ENCODE results near the gene TBL1XR1.
"Not testable (repeated sequence)": the region's sequence is repeated elsewhere in the genome, so short reads cannot be mapped to it uniquely, and the experiment has no call there.

The TBL1XR1 gene

GRCh38 chr3:177026505-177027277 is 170.6 kb downstream of the TBL1XR1 start:
- no peak for DNase-seq (ENCODE audit: insufficient read length, low spot score)
- TF ChIP-seq POLR2A (IDR thresholded peaks at IDR 0.05; ENCODE audit: low read depth, low read length) = no peak
- no peak for FAIRE-seq

- DNase-seq (ENCODE audit: insufficient read length, low spot score) = no peak
- no peak for FAIRE-seq
- TF ChIP-seq POLR2A (IDR thresholded peaks at IDR 0.05; ENCODE audit: low read depth, low read length) = no peak
Observed at GRCh38 chr3:177015881-177016280, 181.4 kb downstream of the TBL1XR1 start.

GRCh38 chr3:177013681-177014280 is 183.5 kb downstream of the TBL1XR1 start:
- DNase-seq (ENCODE audit: insufficient read length, low spot score) (no peak), FAIRE-seq (no peak)
- TF ChIP-seq POLR2A (IDR thresholded peaks at IDR 0.05; ENCODE audit: low read depth, low read length) = no peak

GRCh38 chr3:177005718-177006405 is 191.4 kb downstream of the TBL1XR1 start:
- no peak for FAIRE-seq
- no peak for TF ChIP-seq POLR2A (IDR thresholded peaks at IDR 0.05; ENCODE audit: low read depth, low read length)
- no peak for DNase-seq (ENCODE audit: insufficient read length, low spot score)

GRCh38 chr3:177000159-177000558 is 197.1 kb downstream of the TBL1XR1 start:
- FAIRE-seq; DNase-seq (ENCODE audit: insufficient read length, low spot score): not testable (repeated sequence)

GRCh38 chr3:176995946-176996345 is 201.3 kb downstream of the TBL1XR1 start:
- no peak for TF ChIP-seq POLR2A (IDR thresholded peaks at IDR 0.05; ENCODE audit: low read depth, low read length)
- DNase-seq (ENCODE audit: insufficient read length, low spot score) (no peak), FAIRE-seq (no peak)

- TF ChIP-seq POLR2A (IDR thresholded peaks at IDR 0.05; ENCODE audit: low read depth, low read length) = no peak
- FAIRE-seq = no peak
- DNase-seq (ENCODE audit: insufficient read length, low spot score) = no peak
Observed at GRCh38 chr3:176994891-176995781, 202.1 kb downstream of the TBL1XR1 start.

- no peak for TF ChIP-seq POLR2A (IDR thresholded peaks at IDR 0.05; ENCODE audit: low read depth, low read length)
- FAIRE-seq = no peak
- DNase-seq (ENCODE audit: insufficient read length, low spot score) = no peak
Observed at GRCh38 chr3:176994393-176994792, 202.9 kb downstream of the TBL1XR1 start.

GRCh38 chr3:176992978-176993377 is 204.3 kb downstream of the TBL1XR1 start:
- FAIRE-seq (no peak), DNase-seq (ENCODE audit: insufficient read length, low spot score) (no peak)
- TF ChIP-seq POLR2A (IDR thresholded peaks at IDR 0.05; ENCODE audit: low read depth, low read length) = no peak

- FAIRE-seq (no peak), DNase-seq (ENCODE audit: insufficient read length, low spot score) (no peak)
- TF ChIP-seq POLR2A (IDR thresholded peaks at IDR 0.05; ENCODE audit: low read depth, low read length) = no peak
Observed at GRCh38 chr3:176992565-176992964, 204.7 kb downstream of the TBL1XR1 start.

- TF ChIP-seq POLR2A (IDR thresholded peaks at IDR 0.05; ENCODE audit: low read depth, low read length) = no peak
- FAIRE-seq = no peak
- no peak for DNase-seq (ENCODE audit: insufficient read length, low spot score)
Observed at GRCh38 chr3:176988795-176989194, 208.5 kb downstream of the TBL1XR1 start.

- FAIRE-seq = no peak
Observed at GRCh38 chr3:176987901-176988650, 209.2 kb downstream of the TBL1XR1 start.

GRCh38 chr3:176978441-176978840 is 218.8 kb downstream of the TBL1XR1 start:
- TF ChIP-seq POLR2A (IDR thresholded peaks at IDR 0.05; ENCODE audit: low read depth, low read length) = no peak
- DNase-seq (ENCODE audit: insufficient read length, low spot score) (no peak), FAIRE-seq (peak; percentile 71)

More at GRCh38 chr3:176987901-176988650, 209.2 kb downstream of the TBL1XR1 start:
- no peak for TF ChIP-seq POLR2A (IDR thresholded peaks at IDR 0.05; ENCODE audit: low read depth, low read length)
- no peak for DNase-seq (ENCODE audit: insufficient read length, low spot score)
